Liver (tissue), 9 donors: ENCODE results near the gene DUSP1. TPM values are rescaled to one million over a fixed set of nuclear protein-coding genes. Genes with fewer than 3 reads are reported as not detected.

ENCODE experiments used
- DNase-seq: peaks from one replicate; pipeline ENCODE4 v3.0.0-alpha.2; 2017; ENCODE audit warnings: low spot score
- H3K27ac ChIP-seq, 2 donors: one replicate each; pipeline ENCODE4 v1.7.0; 2013; ENCODE audit warnings: inconsistent platforms in 2 of 2, low read length in 2 of 2, control low read depth in 1 of 2, low read depth in 1 of 2, mild to moderate bottlenecking in 1 of 2
- H3K27me3 ChIP-seq, 4 donors: one replicate each; pipeline versions ENCODE4 v1.6.1 to v1.7.0; 2013; ENCODE audit warnings: low read length in 3 of 4, inconsistent platforms in 1 of 4, mild to moderate bottlenecking in 1 of 4, moderate library complexity in 1 of 4; ENCODE audit not compliant: control insufficient read depth in 4 of 4, insufficient read depth in 4 of 4
- H3K36me3 ChIP-seq, 4 donors: one replicate each; pipeline versions ENCODE4 v1.6.1 to v1.7.0; 2013; ENCODE audit warnings: low read length in 3 of 4, mild to moderate bottlenecking in 3 of 4, low read depth in 1 of 4, moderate library complexity in 1 of 4; ENCODE audit not compliant: control insufficient read depth in 4 of 4, insufficient read depth in 3 of 4
- H3K4me1 ChIP-seq, 4 donors: one replicate each; pipeline versions ENCODE4 v1.6.1 to v1.7.0; 2013; ENCODE audit warnings: low read length in 3 of 4, mild to moderate bottlenecking in 3 of 4, moderate library complexity in 1 of 4; ENCODE audit not compliant: control insufficient read depth in 4 of 4, insufficient read depth in 4 of 4
- H3K4me3 ChIP-seq, 3 donors: one replicate each; pipeline versions ENCODE4 v1.6.1 to v1.7.0; 2013; ENCODE audit warnings: low read length in 3 of 3, control low read depth in 1 of 3, low read depth in 1 of 3, mild to moderate bottlenecking in 1 of 3
- H3K9ac ChIP-seq, 2 donors: one replicate each; pipeline ENCODE4 v1.7.0; 2013; ENCODE audit warnings: low read length in 2 of 2, mild to moderate bottlenecking in 2 of 2, moderate library complexity in 2 of 2, control low read depth in 1 of 2, low read depth in 1 of 2
- H3K9me3 ChIP-seq, 4 donors: one replicate each; pipeline versions ENCODE4 v1.6.1 to v1.7.0; 2013; ENCODE audit warnings: low read length in 3 of 4; ENCODE audit not compliant: control insufficient read depth in 4 of 4
- ATF3 ChIP-seq: IDR thresholded peaks from 2 replicates; pipeline ENCODE4 v1.6.1; 2016; ENCODE audit warnings: antibody characterized with exemption
- CTCF ChIP-seq: fragments of 150-350 bp; IDR thresholded peaks from 2 replicates; pipeline ENCODE4 v1.5.1; 2017; ENCODE audit warnings: improper control_type of control experiment, low read depth, low read length; ENCODE audit not compliant: missing input control
- EGR1 ChIP-seq, 2 donors: IDR thresholded peaks; 2 replicates each; pipeline ENCODE4 v1.6.1; 2016 to 2018; ENCODE audit warnings: antibody characterized with exemption in 2 of 2, low read depth in 2 of 2
- FOXA1 ChIP-seq: IDR thresholded peaks from 2 replicates; pipeline ENCODE4 v1.6.1; 2016; ENCODE audit warnings: antibody characterized with exemption
- FOXA2 ChIP-seq: IDR thresholded peaks from 2 replicates; pipeline ENCODE4 v1.6.1; 2016; ENCODE audit warnings: antibody characterized with exemption
- GABPA ChIP-seq, 2 donors: IDR thresholded peaks in 1 of 2; conservative IDR thresholded peaks in 1 of 2; 2 replicates each; pipeline ENCODE4 v1.6.1; 2016; ENCODE audit warnings: antibody characterized with exemption in 2 of 2, mild to moderate bottlenecking in 1 of 2, moderate library complexity in 1 of 2
- HNF4A ChIP-seq, 2 donors: conservative IDR thresholded peaks; 2 replicates each; pipeline ENCODE4 v1.6.1; 2016; ENCODE audit warnings: antibody characterized with exemption in 2 of 2, mild to moderate bottlenecking in 2 of 2
- HNF4G ChIP-seq: IDR thresholded peaks from 2 replicates; pipeline ENCODE4 v1.6.1; 2016; ENCODE audit warnings: antibody characterized with exemption
- JUND ChIP-seq, 2 donors: IDR thresholded peaks; 2 replicates each; pipeline ENCODE4 v1.6.1; 2016; ENCODE audit warnings: antibody characterized with exemption in 2 of 2
- NR2F2 ChIP-seq: IDR thresholded peaks from 2 replicates; pipeline ENCODE4 v1.6.1; 2016; ENCODE audit warnings: antibody characterized with exemption
- RXRA ChIP-seq, 2 donors: IDR thresholded peaks; 2 replicates each; pipeline ENCODE4 v1.6.1; 2017 to 2018; ENCODE audit warnings: antibody characterized with exemption in 2 of 2, mild to moderate bottlenecking in 1 of 2
- SP1 ChIP-seq: IDR thresholded peaks from 2 replicates; pipeline ENCODE4 v1.6.1; 2018; ENCODE audit warnings: antibody characterized with exemption, mild to moderate bottlenecking
- TAF1 ChIP-seq: conservative IDR thresholded peaks from 2 replicates; pipeline ENCODE4 v1.6.1; 2016; ENCODE audit warnings: antibody characterized with exemption, mild to moderate bottlenecking
- YY1 ChIP-seq: IDR thresholded peaks from 2 replicates; pipeline ENCODE4 v1.6.1; 2016; ENCODE audit warnings: antibody characterized with exemption, mild to moderate bottlenecking
- ZBTB33 ChIP-seq: IDR thresholded peaks from 2 replicates; pipeline ENCODE4 v1.6.1; 2016; ENCODE audit warnings: antibody characterized with exemption
- WGBS: extraction: QIAGEN DNeasy Blood & Tissue Kit; methylation state at CpG from one replicate; pipeline ENCODE4 v1.1.7; 2013; 5-methylcytosine and 5-hydroxymethylcytosine counted together
- polyA plus RNA-seq, 2 donors: library from polyadenylated mRNA; stranded (reverse) in 1 of 2; unstranded in 1 of 2; fragments of 200-250 nt in 1 of 2; fragments of >200 nt in 1 of 2; fragmentation: Nextera tagmentation in 1 of 2; extraction: Ambion mirVana in 1 of 2; gene quantifications; one replicate each; pipeline versions ENCODE4 v1.2.1 to v1.2.3, GENCODE V29; 2013 to 2015
- total RNA-seq, 2 donors: library from RNA; depleted of rRNA; stranded (reverse); fragments of >200 nt; gene quantifications; one replicate each; pipeline ENCODE4 v1.2.3, GENCODE V29; 2014
- TF ChIP-seq, protein P1 (sequence below): IDR thresholded peaks from 2 replicates; pipeline ENCODE4 v1.6.1; 2016; ENCODE audit warnings: antibody characterized with exemption, mild to moderate bottlenecking
- TF ChIP-seq, protein P2 (sequence below): IDR thresholded peaks from 2 replicates; pipeline ENCODE4 v1.6.1; 2016; ENCODE audit warnings: antibody characterized with exemption
- donor health status: healthy.
- donor health status: healthy.
- donor health status: healthy.
- donor health status: healthy.
- donor health status: healthy.

The DUSP1 gene
- total and polyA plus RNA-seq, 4 donors, result 53.2 to 237 (median 110) TPM

DNA sequence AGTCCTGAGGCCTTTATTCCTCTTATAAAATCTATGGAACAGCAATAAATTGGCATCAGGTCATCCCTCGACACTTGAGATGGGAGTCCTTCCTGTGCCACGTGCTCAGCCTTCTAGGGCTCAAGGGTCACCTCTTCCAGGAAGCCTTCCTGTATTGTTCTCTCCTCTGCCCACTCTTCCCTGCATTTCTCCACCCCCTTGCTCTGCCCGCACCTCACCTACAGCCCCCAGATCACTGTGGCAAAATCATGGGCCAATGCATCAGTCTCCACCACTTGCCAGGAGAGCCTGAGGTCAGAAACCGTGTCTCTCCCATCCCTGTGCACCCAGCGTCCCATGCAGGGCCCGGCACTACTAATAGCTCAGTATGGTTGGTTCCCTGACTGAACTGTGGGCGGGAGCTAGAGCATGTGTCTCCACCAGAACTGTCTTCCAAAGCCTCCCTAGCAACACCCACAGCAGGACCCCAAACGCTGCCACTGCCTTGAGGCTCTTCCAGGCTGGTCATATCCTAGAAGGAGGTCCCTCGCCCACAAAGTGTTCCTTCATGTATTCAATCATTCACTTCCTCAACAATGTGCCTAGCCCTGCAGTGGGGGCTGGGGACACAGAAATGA is 13.5 kb downstream of the DUSP1 start:
- H3K4me3 ChIP-seq, result no peak overlapping the region
- no peaks in the 10 kb centered on the region for H3K4me1 ChIP-seq
- H3K9me3 ChIP-seq, result no peaks in the 10 kb centered on the region
- TF ChIP-seq GABPA (IDR thresholded peaks at IDR 0.05 in 1 of 2, conservative IDR thresholded peaks at IDR 0.05 in 1 of 2) (no peak), JUND (IDR thresholded peaks at IDR 0.05) (no peak), ATF3 (no peak), EGR1 (IDR thresholded peaks at IDR 0.05; ENCODE audit: low read depth in 2 of 2) (no peak), HNF4A (conservative IDR thresholded peaks at IDR 0.05) (no peak), FOXA2 (no peak), TAF1 (no peak), YY1 (no peak), SP1 (no peak), FOXA1 (no peak), RXRA (IDR thresholded peaks at IDR 0.05) (no peak), HNF4G (no peak), NR2F2 (no peak)
- TF ChIP-seq, protein P1, sequence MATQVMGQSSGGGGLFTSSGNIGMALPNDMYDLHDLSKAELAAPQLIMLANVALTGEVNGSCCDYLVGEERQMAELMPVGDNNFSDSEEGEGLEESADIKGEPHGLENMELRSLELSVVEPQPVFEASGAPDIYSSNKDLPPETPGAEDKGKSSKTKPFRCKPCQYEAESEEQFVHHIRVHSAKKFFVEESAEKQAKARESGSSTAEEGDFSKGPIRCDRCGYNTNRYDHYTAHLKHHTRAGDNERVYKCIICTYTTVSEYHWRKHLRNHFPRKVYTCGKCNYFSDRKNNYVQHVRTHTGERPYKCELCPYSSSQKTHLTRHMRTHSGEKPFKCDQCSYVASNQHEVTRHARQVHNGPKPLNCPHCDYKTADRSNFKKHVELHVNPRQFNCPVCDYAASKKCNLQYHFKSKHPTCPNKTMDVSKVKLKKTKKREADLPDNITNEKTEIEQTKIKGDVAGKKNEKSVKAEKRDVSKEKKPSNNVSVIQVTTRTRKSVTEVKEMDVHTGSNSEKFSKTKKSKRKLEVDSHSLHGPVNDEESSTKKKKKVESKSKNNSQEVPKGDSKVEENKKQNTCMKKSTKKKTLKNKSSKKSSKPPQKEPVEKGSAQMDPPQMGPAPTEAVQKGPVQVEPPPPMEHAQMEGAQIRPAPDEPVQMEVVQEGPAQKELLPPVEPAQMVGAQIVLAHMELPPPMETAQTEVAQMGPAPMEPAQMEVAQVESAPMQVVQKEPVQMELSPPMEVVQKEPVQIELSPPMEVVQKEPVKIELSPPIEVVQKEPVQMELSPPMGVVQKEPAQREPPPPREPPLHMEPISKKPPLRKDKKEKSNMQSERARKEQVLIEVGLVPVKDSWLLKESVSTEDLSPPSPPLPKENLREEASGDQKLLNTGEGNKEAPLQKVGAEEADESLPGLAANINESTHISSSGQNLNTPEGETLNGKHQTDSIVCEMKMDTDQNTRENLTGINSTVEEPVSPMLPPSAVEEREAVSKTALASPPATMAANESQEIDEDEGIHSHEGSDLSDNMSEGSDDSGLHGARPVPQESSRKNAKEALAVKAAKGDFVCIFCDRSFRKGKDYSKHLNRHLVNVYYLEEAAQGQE, result no peak
- TF ChIP-seq, protein P2, sequence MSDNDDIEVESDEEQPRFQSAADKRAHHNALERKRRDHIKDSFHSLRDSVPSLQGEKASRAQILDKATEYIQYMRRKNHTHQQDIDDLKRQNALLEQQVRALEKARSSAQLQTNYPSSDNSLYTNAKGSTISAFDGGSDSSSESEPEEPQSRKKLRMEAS, result no peak
- WGBS, result 93% methylated on average over 9 of the region's 9 CpGs
- peak overlapping the region in 1 of 2 donors; percentile 12 for H3K27ac ChIP-seq
- H3K36me3 ChIP-seq, result no peaks in the 10 kb centered on the region
- no peak for DNase-seq
- H3K9ac ChIP-seq, result no peak overlapping the region
- no peaks in the 10 kb centered on the region for H3K27me3 ChIP-seq

DNA sequence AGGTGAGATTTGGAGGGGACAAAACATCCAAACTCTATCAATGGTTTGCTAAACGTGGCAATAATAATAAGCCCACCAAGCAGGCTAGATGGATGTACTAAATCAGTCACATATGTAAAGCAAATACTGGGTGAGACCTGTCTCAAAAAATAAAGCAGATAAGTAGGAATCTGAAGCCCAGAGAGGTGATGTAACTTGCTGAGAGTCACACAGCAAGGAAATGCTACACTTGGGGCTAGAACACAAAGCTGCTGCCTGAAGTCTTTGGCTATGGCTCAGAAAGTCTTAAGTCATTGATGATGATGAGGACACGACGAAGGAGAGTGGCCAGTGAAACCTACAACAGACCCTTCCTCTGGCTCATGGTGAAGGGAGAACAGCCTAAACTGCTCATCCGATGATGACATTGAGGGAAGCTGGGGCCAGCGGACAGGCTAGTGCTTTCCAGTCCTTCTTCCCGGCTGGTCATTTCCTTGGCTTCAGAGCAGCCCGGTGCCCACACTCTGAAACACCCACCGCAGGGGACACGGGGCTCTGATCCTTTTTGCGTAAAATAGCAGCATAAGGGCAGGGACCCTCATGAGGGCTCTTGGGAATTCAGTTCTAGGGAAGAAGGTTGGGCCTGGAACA is 14.1 kb downstream of the DUSP1 start:
- H3K9me3 ChIP-seq, result no peaks in the 10 kb centered on the region
- WGBS, result 85% methylated on average over 10 of the region's 10 CpGs
- H3K4me3 ChIP-seq, result no peak overlapping the region
- H3K36me3 ChIP-seq, result no peaks in the 10 kb centered on the region
- no peaks in the 10 kb centered on the region for H3K4me1 ChIP-seq
- H3K27me3 ChIP-seq, result no peaks in the 10 kb centered on the region
- H3K27ac ChIP-seq, result no peak overlapping the region
- DNase-seq, result no peak
- no peak overlapping the region for H3K9ac ChIP-seq
- TF ChIP-seq, protein P2, result no peak
- TF ChIP-seq RXRA (IDR thresholded peaks at IDR 0.05), result no peak
- no peak for TF ChIP-seq ZBTB33
- TF ChIP-seq FOXA1, result no peak
- TF ChIP-seq JUND (IDR thresholded peaks at IDR 0.05), result no peak
- TF ChIP-seq GABPA (IDR thresholded peaks at IDR 0.05 in 1 of 2, conservative IDR thresholded peaks at IDR 0.05 in 1 of 2), result no peak
- TF ChIP-seq YY1, result no peak
- TF ChIP-seq, protein P1, result no peak
- no peak for TF ChIP-seq HNF4G
- TF ChIP-seq CTCF, result no peak
- TF ChIP-seq FOXA2, result no peak
- no peak for TF ChIP-seq NR2F2
- no peak for TF ChIP-seq EGR1 (IDR thresholded peaks at IDR 0.05; ENCODE audit: low read depth in 2 of 2)
- TF ChIP-seq ATF3, result no peak
- TF ChIP-seq HNF4A (conservative IDR thresholded peaks at IDR 0.05), result no peak
- TF ChIP-seq TAF1, result no peak
- TF ChIP-seq SP1, result no peak
